DMS79 treated with DMSO at 0.1 percent for 48 hours (cell line): ENCODE measurements around the gene HAUS7.

Experiments
- DNase-seq: peaks from one replicate; lab custom pipeline; 2025; lab: John Stamatoyannopoulos, UW

The HAUS7 gene

GRCh38 chrX:153439977-153440376, 30.4 kb downstream of the HAUS7 start:
- no peak for DNase-seq

GRCh38 chrX:153438532-153438931, 31.8 kb downstream of the HAUS7 start:
- DNase-seq, result no peak

- DNase-seq, result no peak
These were observed 34.5 kb downstream of the HAUS7 start for GRCh38 chrX:153435845-153436244.

- DNase-seq, result no peak
These were observed 35.6 kb downstream of the HAUS7 start for GRCh38 chrX:153434801-153435200.

GRCh38 chrX:153433781-153434285, 36.5 kb downstream of the HAUS7 start:
- no peak for DNase-seq

GRCh38 chrX:153433161-153433680, 37.2 kb downstream of the HAUS7 start:
- no peak for DNase-seq

GRCh38 chrX:153430796-153431195, 39.6 kb downstream of the HAUS7 start:
- DNase-seq, result no peak

GRCh38 chrX:153426204-153426603, 44.2 kb downstream of the HAUS7 start:
- no peak for DNase-seq

GRCh38 chrX:153423652-153424051, 46.7 kb downstream of the HAUS7 start:
- DNase-seq, result no peak

GRCh38 chrX:153421856-153422255, 48.5 kb downstream of the HAUS7 start:
- no peak for DNase-seq

GRCh38 chrX:153420851-153421599, 49.4 kb downstream of the HAUS7 start:
- no peak for DNase-seq

GRCh38 chrX:153417637-153418036, 52.7 kb downstream of the HAUS7 start:
- DNase-seq, result no peak

- DNase-seq, result no peak
These were observed 53.5 kb downstream of the HAUS7 start for GRCh38 chrX:153416781-153417450.

GRCh38 chrX:153414856-153415510, 55.4 kb downstream of the HAUS7 start:
- no peak for DNase-seq

GRCh38 chrX:153413731-153414130, 56.6 kb downstream of the HAUS7 start:
- no peak for DNase-seq

GRCh38 chrX:153412746-153413720, 57.3 kb downstream of the HAUS7 start:
- peak; percentile 16 for DNase-seq

GRCh38 chrX:153411988-153412574, 58.3 kb downstream of the HAUS7 start:
- DNase-seq, result peak; percentile 26

GRCh38 chrX:153411255-153411987, 59.0 kb downstream of the HAUS7 start, which contains the start of gene ZFP92:
Gene ZFP92, plus strand, starts transcription at chrX:153411472. Its CDS starts 6,851 bp downstream, at chrX:153418323.
- DNase-seq, result no peak

- no peak for DNase-seq
These were observed 59.5 kb downstream of the HAUS7 start for GRCh38 chrX:153410888-153411254.

- DNase-seq, result no peak
These were observed 60.0 kb downstream of the HAUS7 start for GRCh38 chrX:153410373-153410772.
